DMS 273 treated with DMSO at 0.1 percent for 48 hours (cell line): ENCODE measurements around the gene MT3.
"Not testable (repeated sequence)": the region's sequence is repeated elsewhere in the genome, so short reads cannot be mapped to it uniquely, and the experiment has no call there.

Experiments used
- DNase-seq: peaks from one replicate; lab custom pipeline; 2025; lab: John Stamatoyannopoulos, UW

The MT3 gene

DNA sequence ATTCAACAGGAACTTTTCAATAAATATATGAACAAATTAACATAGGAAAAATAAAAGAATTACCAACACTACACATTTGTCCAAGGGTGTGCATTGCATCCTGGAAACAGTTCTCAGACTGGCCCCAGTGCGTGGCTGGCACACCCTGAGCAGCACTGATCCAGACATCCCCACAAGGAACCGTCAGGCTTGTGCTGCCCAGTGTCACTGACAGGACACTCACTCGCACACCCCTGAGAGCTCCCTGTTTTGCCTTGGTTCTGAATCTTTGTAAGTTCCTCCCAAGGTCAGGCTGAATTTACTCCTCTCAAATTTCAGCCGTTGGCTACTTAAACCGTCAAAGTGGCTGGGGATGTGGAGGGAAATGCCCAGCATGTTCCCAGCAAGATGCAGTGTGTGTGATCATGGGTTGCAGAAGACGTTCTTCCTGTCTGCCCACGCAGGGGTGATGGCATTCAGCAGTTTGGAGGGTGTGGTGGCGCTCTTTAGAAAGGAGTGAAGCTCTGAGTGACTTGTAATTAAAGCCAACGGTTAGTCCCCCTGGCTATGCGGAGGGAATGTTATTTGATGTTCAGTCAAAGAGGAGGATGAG is 20.8 kb downstream of the MT3 start:
- no peak for DNase-seq

GRCh38 chr16:56610609-56611111 is 21.3 kb downstream of the MT3 start:
- no peak for DNase-seq

DNA sequence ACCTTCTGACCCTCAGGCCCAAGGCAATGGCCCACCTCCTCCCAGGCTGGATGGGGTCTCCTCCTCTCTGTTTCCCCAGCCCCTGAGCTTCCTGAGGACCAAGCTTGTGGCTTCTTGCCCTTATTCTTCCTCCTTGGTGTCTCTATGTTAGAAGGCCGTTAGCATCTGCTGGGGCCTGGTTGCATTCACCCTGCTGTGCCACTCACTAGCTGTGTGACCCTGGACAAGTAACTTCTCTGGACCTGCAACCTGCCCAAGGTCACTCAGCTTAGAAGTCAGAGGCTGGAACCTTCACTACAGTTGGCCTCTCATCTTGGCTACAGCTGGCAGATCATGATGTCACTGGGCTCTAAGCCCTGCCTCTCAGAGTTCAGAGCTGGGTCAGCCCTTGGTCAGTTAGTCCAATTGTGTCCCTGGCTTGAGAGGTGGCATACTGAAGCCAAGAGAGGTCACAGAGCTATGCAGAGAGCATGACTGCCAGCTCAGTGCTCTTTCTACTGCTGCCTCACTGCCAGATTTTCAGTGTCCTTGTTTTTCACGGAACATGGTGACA is 22.0 kb downstream of the MT3 start:
- no peak for DNase-seq

GRCh38 chr16:56613706-56614105 is 24.4 kb downstream of the MT3 start:
- DNase-seq = no peak

DNA sequence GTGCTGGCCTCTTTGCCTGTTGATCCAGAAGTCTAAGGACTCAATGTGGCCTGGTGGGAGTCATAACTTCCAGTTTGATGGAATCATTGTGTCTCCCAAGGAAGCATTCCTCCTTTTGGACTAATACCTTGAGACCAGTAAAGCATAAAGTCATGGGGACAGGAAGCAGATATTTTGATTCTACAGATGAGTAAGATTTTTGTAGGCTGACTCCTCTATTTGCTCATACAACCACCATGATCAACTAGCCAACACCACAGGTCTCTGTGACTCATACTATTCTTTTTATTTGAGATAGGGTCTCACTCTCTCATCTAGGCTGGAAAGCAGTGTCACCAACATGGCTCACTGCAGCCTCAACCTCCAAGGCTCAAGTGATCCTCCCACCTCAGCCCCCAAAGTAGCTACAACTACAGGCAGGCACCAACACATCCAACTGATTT is 25.2 kb downstream of the MT3 start:
- DNase-seq = no peak

GRCh38 chr16:56615353-56615752 is 26.0 kb downstream of the MT3 start:
- no peak for DNase-seq

DNA sequence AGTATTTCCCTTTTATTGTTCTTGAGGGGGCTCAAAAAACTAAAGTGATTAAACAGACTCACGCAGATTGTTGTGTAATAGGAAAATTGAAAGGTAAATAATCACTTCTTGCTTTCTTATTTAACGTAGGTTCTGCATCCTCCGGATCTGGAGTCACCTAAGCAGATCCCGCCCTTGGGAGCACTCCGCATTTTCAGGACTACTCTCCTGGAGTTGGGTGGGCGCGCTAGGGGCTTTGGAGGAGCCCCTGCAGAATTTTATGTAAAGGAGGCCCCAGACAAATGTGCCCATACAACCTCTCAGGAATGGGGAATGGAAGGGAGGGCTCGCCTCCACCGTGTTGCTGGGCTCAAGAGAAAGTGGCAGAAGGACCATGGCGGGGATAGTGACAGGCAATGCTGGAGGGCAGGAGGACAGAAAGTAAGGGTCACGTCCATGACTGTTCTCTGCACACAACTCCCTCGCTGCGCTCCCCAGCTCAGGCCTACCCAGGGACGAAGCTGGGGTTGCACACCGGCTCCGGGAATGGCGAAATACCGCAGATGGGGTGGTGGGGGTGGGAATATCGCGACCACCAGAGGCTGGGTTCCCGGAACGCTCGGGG is 27.4 kb downstream of the MT3 start:
- no peak for DNase-seq

DNA sequence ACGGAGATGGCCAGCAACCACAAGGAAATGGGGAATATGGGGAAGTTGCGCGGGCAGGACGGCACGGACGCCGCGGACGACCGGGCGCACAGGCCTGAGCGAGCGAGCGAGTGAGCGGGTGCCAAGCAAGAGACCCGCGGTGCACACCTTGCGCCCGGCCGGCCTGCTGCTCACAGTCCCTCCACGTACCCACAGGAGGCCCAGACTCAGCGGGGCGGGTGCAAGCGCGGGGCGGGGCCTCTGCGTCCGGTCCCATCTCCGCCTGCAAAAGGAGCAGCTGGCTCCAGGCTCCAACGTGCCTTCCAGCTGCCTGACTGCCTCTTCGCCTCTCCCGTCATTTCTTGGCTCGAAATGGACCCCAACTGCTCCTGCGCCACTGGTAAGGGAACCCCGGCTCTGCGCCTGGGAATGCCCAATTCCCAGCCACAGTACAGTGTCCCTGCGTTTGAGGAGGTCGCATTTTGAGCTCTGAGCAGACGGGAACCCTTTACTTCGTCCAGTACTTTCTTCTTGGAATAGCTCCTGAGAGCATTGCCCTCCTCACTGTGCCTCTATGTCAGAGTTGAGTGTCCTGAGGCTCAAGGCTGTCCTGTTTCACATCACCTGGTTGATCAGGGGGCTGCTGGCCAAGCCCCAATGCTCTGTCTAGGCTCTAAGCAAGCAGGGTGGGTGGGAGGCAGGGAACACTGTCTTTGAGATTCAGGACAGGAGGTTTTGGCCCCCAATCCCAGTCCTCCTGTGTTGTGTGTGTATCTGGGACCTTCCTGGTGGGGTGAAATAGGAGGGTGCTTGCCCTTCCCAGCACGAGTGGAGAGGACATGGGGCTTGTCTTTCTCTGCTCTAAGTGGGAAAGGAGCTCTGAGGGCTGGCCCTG is 28.1 kb downstream of the MT3 start:
- DNase-seq = no peak

- no peak for DNase-seq
Observed at GRCh38 chr16:56618138-56618537, 28.8 kb downstream of the MT3 start.

GRCh38 chr16:56620339-56620897 is 31.1 kb downstream of the MT3 start:
- no peak for DNase-seq

- not testable (repeated sequence) for DNase-seq
Observed at GRCh38 chr16:56621665-56622445, 32.5 kb downstream of the MT3 start.

- DNase-seq = not testable (repeated sequence)
Observed at GRCh38 chr16:56623184-56623583, 33.9 kb downstream of the MT3 start.

DNA sequence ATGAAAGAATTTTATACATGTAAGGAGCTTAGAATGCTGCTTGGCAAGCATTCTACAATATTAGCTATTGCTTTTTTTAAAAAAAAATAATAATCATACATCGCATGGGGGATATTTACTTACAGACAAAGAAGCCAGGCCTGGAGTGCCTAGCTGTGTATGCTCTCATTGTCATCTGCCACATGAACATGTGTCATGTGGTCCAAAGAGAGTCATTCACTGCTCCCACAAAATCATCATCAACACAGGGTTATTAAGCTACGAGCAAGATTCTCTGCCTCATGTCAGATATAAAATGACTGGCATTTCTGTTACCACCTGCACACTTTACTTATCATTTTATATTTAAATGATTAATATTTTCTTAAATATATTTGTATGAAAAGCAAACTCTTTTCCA is 34.3 kb downstream of the MT3 start:
- DNase-seq = no peak

- DNase-seq = no peak
Observed at GRCh38 chr16:56625140-56625942, 36.0 kb downstream of the MT3 start, which contains the start of gene MT1E. Gene MT1E (plus strand): TSS chr16:56625781. CDS start chr16:56625852, 71 bp downstream.

GRCh38 chr16:56625943-56626654 is 36.8 kb downstream of the MT3 start:
- DNase-seq = no peak

DNA sequence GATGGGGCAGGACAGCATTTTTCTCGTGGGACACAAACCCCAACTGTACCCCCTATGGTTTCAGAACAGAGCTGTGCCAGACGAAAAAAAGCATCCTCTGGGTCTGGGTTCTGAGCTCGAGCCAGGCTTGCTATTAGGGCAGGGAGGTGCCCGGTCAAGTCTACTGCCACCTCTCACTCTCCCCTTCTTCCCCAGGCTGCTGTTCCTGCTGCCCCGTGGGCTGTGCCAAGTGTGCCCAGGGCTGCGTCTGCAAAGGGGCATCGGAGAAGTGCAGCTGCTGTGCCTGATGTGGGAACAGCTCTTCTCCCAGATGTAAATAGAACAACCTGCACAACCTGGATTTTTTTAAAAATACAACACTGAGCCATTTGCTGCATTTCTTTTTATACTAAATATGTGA is 37.4 kb downstream of the MT3 start:
- DNase-seq = no peak

- DNase-seq = no peak
Observed at GRCh38 chr16:56628486-56629350, 39.4 kb downstream of the MT3 start.

DNA sequence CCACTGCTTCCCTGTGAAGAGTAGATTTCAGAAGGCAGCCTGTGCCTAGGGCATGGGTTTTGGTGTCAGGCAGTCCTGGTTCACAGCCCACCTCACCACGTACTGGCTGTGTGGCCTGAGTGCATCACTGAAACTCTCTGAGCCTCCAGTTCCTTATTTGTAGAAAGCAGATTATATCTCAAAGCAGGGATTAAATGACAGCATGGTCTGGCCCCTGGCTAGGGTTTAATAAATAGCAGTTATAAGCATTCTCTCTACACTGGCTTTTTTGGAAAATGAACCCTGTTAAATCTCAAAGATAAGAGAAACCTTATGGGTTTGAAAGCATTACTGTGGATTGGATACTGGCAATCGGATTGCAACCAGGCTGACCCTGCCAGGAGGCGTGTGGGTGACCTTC is 40.2 kb downstream of the MT3 start:
- no peak for DNase-seq

GRCh38 chr16:56630134-56630533 is 40.8 kb downstream of the MT3 start:
- no peak for DNase-seq
